GM12864 (cell line): ENCODE results near the gene WWOX.

ENCODE experiments used
- DNase-seq: peaks from one replicate; pipeline ENCODE4 v3.0.0-alpha.2; 2011; ENCODE audit warnings: low read depth
- H3K4me3 ChIP-seq: 2 replicates; pipeline ENCODE4 v1.5.1; 2011; ENCODE audit warnings: mild to moderate bottlenecking, low read depth, low read length, control low read depth
- CTCF ChIP-seq: IDR thresholded peaks from 2 replicates; pipeline ENCODE4 v1.5.1; 2011; ENCODE audit warnings: low read depth, mild to moderate bottlenecking, moderate library complexity, low read length, control low read depth, inconsistent platforms; ENCODE audit errors: missing control alignments

Gene WWOX

DNA sequence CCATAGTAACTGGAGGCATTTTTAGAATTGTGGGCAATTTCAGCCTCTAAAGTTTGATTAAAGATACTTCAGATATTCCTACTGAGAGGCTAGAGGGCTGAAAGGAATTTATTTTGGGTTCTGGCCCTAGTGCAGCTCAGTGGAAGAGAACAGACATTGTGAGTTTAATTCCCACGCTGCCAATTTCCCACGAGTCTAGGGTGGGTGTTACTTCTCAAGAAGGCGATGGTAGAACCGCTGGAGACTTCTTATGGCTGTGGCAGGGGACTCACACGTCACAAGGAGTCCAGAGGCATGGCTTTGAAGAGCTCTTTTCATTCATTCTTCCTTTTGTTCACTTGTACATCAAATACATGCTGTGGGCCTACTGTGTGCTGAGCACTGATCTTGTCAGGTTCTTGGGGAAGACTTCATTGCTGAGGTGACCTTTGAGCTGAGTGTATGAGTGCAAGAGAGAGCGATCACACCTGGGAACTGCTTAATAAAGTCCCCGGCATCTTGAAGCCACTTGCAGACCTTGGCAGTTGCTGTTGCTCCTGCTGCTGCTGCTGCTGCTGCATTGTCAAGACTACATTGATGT lies 111.7 kb downstream of the WWOX start:
- no peak for TF ChIP-seq CTCF
- no peak overlapping the region for H3K4me3 ChIP-seq
- DNase-seq = no peak

- DNase-seq = no peak
- no peak overlapping the region for H3K4me3 ChIP-seq
- TF ChIP-seq CTCF = no peak
Measured at GRCh38 chr16:78211946-78212345, 112.5 kb downstream of the WWOX start.

- TF ChIP-seq CTCF = no peak
- no peak overlapping the region for H3K4me3 ChIP-seq
- DNase-seq = no peak
Measured at GRCh38 chr16:78212674-78213073, 113.2 kb downstream of the WWOX start.

DNA sequence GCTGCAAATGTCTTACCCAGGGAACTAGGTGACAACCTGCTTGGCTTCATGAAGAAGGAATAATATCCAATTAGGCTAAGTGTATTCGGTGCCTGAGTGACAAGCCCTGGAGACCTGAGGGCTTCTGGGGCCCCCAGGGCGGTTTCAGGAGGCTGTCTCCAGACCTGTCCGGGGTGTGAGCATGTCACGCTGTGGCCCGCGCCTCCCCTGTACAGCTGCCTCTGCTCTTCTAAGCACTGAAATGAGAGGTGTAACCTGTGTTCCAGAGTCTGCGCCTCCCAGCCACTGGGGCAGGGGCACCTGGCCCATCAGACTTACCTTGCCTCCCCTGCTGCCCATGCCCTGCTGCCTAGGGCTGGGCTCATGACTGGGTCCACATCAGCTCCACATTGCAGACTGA lies 114.3 kb downstream of the WWOX start:
- no peak for TF ChIP-seq CTCF
- DNase-seq = no peak
- no peak overlapping the region for H3K4me3 ChIP-seq

DNA sequence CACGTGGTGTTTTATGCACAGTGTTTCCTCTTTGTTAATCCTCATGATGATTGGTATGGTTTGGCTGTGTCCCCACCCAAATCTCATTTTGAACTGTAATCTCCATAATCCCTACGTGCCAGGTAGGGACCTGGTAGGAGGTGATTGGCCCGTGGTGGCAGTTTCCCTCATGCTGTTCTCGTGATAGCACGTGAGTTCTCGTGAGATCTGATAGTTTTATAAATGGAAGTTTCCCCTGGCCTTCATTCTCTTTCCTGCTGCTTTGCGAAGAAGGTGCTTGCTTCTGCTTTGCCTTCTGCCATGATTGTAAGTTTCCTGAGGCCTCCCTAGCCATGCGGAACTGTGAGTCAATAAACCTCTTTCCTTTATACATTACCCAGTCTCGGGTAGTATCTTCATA lies 115.8 kb downstream of the WWOX start:
- TF ChIP-seq CTCF = no peak
- DNase-seq = no peak
- H3K4me3 ChIP-seq = no peak overlapping the region

- no peak overlapping the region for H3K4me3 ChIP-seq
- DNase-seq = no peak
- no peak for TF ChIP-seq CTCF
Measured at GRCh38 chr16:78216166-78216745, 116.8 kb downstream of the WWOX start.

DNA sequence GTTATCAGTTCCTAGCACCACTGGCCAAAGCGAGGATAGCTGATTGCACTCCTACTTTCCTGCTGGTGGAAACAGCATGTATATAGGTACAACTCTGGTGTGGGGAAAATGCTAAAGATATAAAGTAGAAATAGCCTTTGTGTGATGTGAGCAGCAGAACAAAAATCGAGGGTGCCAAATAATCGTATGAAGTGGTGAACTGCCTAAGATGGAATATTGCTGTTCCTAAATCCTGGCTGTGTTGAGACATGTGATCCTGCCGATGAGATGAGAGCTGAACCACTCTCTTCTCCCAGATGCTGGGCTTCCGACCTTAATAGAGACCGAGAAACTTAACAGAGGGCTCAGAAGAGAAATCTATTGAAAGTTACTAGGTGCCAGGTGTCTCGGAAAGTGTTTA lies 117.8 kb downstream of the WWOX start:
- no peak for DNase-seq
- TF ChIP-seq CTCF = no peak
- H3K4me3 ChIP-seq = no peak overlapping the region
